GM19239 (cell line): ENCODE data around the gene GIT1.
A peak's percentile ranks its signal among the peaks of the same experiment; 100 is the strongest.
"Not testable (repeated sequence)": the region's sequence is repeated elsewhere in the genome, so short reads cannot be mapped to it uniquely, and the experiment has no call there.

Experiments
- DNase-seq: peaks from one replicate; pipeline ENCODE4 v3.0.0; 2011; ENCODE audit warnings: low spot score; ENCODE audit not compliant: insufficient read length
- FAIRE-seq: peaks from 2 replicates; lab custom pipeline; 2011; peaks lifted over from hg19 to GRCh38; lab: Jason Lieb, UNC

The GIT1 gene

GRCh38 chr17:29570521-29570920, 18.9 kb downstream of the GIT1 start:
- FAIRE-seq (no peak), DNase-seq (no peak)

- DNase-seq, result no peak
- no peak for FAIRE-seq
These were observed 20.1 kb downstream of the GIT1 start for GRCh38 chr17:29569245-29569950.

GRCh38 chr17:29568331-29569244, 20.9 kb downstream of the GIT1 start, which contains the start of gene TP53I13:
TP53I13 (plus strand) TSS chr17:29568701; CDS start chr17:29568759, 58 bp downstream.
- FAIRE-seq, result peak; percentile 91
- peak; percentile 93 for DNase-seq

- DNase-seq (peak; percentile 92), FAIRE-seq (peak; percentile 64)
These were observed 21.7 kb downstream of the GIT1 start for GRCh38 chr17:29567554-29568330.

GRCh38 chr17:29567304-29567553, 22.2 kb downstream of the GIT1 start:
- no peak for FAIRE-seq
- no peak for DNase-seq

DNA sequence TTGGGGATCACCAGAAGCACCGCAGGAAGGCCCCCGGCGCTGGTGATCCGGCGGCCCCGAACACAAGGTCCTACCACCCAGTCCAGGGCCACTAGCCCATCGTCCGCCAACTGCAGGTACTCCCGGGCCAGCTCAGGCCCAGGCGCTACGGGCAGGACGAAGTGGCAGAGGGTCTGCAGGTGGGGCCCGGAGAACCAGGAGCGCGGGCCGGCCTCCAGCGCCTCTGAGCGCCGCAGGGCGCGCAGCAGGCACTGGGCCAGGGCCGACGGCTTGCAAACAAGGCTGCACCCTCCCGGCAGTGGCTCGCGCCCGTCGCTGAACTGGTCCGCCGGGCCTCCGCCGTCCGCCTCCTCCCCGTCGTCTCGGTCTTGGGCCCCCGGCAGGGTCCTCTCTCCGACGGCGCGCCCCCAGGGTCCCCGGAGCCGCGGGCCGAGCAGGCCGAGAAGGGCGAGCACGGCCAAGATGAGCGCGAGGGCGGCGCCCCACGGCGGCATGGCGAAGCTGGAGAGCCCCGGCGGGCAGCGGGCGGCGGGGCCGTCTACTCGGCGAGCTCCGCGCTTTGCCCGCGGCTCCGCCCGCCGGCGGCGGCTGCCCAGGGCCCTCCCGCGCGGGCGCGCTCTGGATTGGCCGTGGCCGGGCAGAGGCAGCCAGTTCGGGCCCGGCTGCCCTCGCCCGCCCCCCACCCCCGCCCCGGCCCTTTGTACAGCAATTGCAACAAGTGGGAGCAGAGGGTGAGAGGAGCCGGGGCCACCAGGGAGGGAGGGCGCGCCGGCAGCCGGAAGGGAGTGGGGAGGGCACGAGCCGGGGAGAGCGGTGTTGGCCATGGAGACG, 22.8 kb downstream of the GIT1 start, which contains the start of gene ABHD15:
ABHD15 (minus strand) TSS at position 565 of the 831 bp plus-strand sequence; CDS start at position 494, 71 bp downstream.
- peak; percentile 59 for DNase-seq
- FAIRE-seq, result no peak

DNA sequence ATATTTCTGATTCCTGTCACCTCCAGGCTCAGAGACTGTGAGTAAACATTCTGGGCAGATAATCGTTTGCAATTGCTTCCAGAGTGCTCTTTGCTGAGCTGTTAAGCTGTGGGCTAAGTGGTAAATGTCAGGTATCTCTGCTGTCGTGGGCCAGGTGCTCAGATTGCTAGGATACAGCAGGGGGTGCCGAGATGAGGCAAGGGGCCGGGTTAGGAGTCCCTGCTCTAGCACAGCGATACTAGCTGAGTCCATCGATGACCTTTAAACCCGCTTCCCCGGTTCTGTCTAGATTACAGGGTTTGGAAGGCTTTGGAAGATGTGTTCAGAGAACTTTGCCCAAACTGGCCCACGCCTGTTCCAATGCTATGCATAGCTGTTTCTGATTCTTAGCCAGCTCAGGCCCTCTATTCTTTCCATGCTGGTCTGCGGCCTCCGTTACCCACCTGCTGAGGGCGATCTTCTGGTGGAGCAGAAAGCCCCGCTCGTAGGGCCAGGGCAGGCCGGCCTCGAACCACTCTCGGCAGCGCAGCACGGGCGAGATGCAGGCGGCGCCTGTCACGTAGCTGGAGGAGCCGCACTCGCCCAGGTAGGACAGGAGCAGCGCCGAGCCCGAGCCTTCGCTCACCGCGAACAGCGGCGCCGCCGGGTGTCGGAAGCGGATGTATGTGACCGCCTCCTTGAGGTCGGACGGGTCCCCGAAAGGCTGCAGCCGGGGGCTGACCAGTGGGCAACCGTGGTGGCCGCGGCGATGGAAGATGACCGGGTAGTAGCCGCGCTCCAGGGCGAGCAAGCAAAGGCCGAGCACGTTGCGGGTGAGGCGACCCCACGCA, 23.6 kb downstream of the GIT1 start:
- FAIRE-seq, result peak; percentile 47

GRCh38 chr17:29563816-29564215, 25.6 kb downstream of the GIT1 start:
- FAIRE-seq, result no peak
- DNase-seq, result no peak

More for the DNA sequence above, 23.6 kb downstream of the GIT1 start:
- no peak for DNase-seq

DNA sequence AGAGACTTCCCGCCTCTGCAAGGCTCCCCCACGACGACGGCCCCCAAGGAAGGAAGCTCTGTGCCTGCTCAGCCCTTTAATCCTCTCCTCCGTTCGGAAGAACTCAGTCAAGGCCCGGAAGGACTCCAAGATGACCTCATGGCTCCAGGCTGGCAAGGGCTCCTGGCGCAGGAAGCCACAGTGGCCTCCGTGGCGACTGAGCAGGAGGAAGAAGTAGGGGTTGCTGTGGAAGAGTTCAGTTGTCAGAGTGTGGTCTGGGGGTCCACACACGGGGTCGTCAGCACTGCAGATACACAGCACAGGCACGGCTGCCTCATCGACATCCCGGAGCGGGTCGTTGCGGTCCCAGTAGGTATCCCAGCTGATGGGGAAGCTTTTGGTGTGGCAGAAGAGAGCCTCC, 26.8 kb downstream of the GIT1 start:
- no peak for DNase-seq
- FAIRE-seq, result no peak

- DNase-seq (no peak), FAIRE-seq (no peak)
These were observed 27.6 kb downstream of the GIT1 start for GRCh38 chr17:29561554-29562517.

DNA sequence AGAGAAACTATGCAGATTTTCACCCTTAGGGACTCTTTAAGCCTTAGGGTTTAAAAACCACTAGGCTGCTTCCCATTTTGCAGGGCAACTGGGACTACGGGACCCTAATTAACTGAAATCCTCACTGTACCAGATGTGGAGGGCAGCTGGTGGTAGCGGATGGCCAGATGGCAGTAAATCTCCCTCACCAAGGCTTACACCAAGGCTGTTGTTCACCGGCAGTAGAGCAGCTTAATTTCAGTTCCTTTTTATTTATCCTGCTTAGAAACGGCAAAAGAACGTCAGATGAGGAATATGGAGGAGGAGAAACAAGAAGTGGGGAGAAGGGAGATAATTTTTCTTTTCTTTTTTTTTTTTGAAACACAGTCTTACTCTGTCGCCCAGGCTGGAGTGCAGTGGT, 29.1 kb downstream of the GIT1 start:
- DNase-seq, result no peak

GRCh38 chr17:29559640-29560039, 29.8 kb downstream of the GIT1 start:
- DNase-seq (no peak), FAIRE-seq (no peak)

More for the DNA sequence above, 29.1 kb downstream of the GIT1 start:
- peak; percentile 78 for FAIRE-seq

DNA sequence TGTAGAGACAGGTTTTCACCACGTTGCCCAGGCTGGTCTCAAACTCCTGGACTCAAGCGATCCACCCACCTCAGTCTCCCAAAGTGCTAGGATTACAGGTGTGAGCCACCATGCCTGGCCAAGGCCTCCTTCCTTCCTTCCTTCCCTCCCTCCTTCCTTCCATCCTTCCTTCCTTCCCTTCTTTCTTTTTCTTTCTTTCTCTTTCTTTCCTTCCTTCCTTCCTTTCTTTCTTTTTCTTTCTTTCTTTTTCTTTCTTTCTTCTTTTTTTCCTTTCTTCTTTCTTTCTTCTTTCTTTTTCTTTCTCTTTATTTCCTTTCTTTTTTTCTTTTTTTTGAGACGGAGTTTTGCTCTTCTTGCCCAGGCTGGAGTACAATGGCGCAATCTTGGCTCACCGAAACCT, 31.3 kb downstream of the GIT1 start:
- not testable (repeated sequence) for DNase-seq, FAIRE-seq

GRCh38 chr17:29557739-29558116, 31.7 kb downstream of the GIT1 start:
- FAIRE-seq, result peak; percentile 37

GRCh38 chr17:29557085-29557738, 32.2 kb downstream of the GIT1 start:
- DNase-seq (no peak), FAIRE-seq (peak; percentile 28)

More at GRCh38 chr17:29557739-29558116, 31.7 kb downstream of the GIT1 start:
- DNase-seq, result no peak

GRCh38 chr17:29555840-29556239, 33.6 kb downstream of the GIT1 start:
- FAIRE-seq, result no peak
- DNase-seq, result no peak
